ENCODE results near the gene BTRC. TPM values are rescaled to one million over a fixed set of nuclear protein-coding genes. Genes with fewer than 3 reads are reported as not detected.

BTRC gene
- total and polyA plus RNA-seq, 2 donors from 2014 or later = 6.7 to 18.0 TPM

GRCh38 chr10:101580486-101581399, 226.8 kb downstream of the BTRC start:
- no peak overlapping the region for H3K27ac ChIP-seq (ENCODE audit: low read depth in 2 of 2, low read length in 2 of 2)
- no peak for TF ChIP-seq CTCF (IDR thresholded peaks at IDR 0.05; ENCODE audit: borderline replicate concordance, extremely low read depth, insufficient read depth)
- H3K4me1 ChIP-seq (ENCODE audit: control insufficient read depth in 2 of 3, insufficient read depth in 2 of 3, low read depth in 1 of 3, low read length in 3 of 3) = no peaks in the 10 kb centered on the region
- H3K9me3 ChIP-seq (ENCODE audit: control insufficient read depth in 2 of 3, insufficient read depth in 1 of 3, low read length in 3 of 3) = no peaks in the 10 kb centered on the region
- H3K4me3 ChIP-seq (ENCODE audit: low read length in 3 of 3) = no peak overlapping the region
- peaks cover 0 to 16% (median 2%) of the 10 kb centered on the region in 3 donors for H3K36me3 ChIP-seq (ENCODE audit: control insufficient read depth in 2 of 3, insufficient read depth in 3 of 3, low read length in 3 of 3)
- H3K9ac ChIP-seq (ENCODE audit: low read length in 3 of 3) = no peak overlapping the region
- FAIRE-seq (no peak), DNase-seq (peak in 1 of 5 donors; percentile 23)
- intact Hi-C loops (cut with DNase I) = no loop called here
- H3K27me3 ChIP-seq (ENCODE audit: control insufficient read depth, insufficient read depth, low read length) = no peaks in the 10 kb centered on the region

GRCh38 chr10:101585841-101586240, 231.9 kb downstream of the BTRC start:
- no peak overlapping the region for H3K9ac ChIP-seq (ENCODE audit: low read length in 3 of 3)
- no peak overlapping the region for H3K27ac ChIP-seq (ENCODE audit: low read depth in 2 of 2, low read length in 2 of 2)
- peaks cover 0 to 9% (median 2%) of the 10 kb centered on the region in 3 donors for H3K36me3 ChIP-seq (ENCODE audit: control insufficient read depth in 2 of 3, insufficient read depth in 3 of 3, low read length in 3 of 3)
- intact Hi-C loops (cut with DNase I) = no loop called here
- no peaks in the 10 kb centered on the region for H3K9me3 ChIP-seq (ENCODE audit: control insufficient read depth in 2 of 3, insufficient read depth in 1 of 3, low read length in 3 of 3)
- no peak for TF ChIP-seq CTCF (IDR thresholded peaks at IDR 0.05; ENCODE audit: borderline replicate concordance, extremely low read depth, insufficient read depth)
- FAIRE-seq (no peak), DNase-seq (peak in 1 of 5 donors; percentile 57)
- H3K4me1 ChIP-seq (ENCODE audit: control insufficient read depth in 2 of 3, insufficient read depth in 2 of 3, low read depth in 1 of 3, low read length in 3 of 3) = peaks cover 2 to 12% (median 8%) of the 10 kb centered on the region in 3 donors
- no peak overlapping the region for H3K4me3 ChIP-seq (ENCODE audit: low read length in 3 of 3)
- H3K27me3 ChIP-seq (ENCODE audit: control insufficient read depth, insufficient read depth, low read length) = no peaks in the 10 kb centered on the region

- peak within 1 kb of the TSS in 1 of 2 donors; percentile 29 for H3K27ac ChIP-seq (ENCODE audit: low read depth in 2 of 2, low read length in 2 of 2)
- intact Hi-C loops (cut with DNase I) = no loop called here
- peaks cover 0 to 3% (median 0%) of the 10 kb centered on the region in 3 donors for H3K36me3 ChIP-seq (ENCODE audit: control insufficient read depth in 2 of 3, insufficient read depth in 3 of 3, low read length in 3 of 3)
- peak; percentile 97 to 98 (median 98) for DNase-seq
- peaks cover 2 to 12% (median 8%) of the 10 kb centered on the region in 3 donors for H3K4me1 ChIP-seq (ENCODE audit: control insufficient read depth in 2 of 3, insufficient read depth in 2 of 3, low read depth in 1 of 3, low read length in 3 of 3)
- peak; percentile 30 for FAIRE-seq
- no peaks in the 10 kb centered on the region for H3K9me3 ChIP-seq (ENCODE audit: control insufficient read depth in 2 of 3, insufficient read depth in 1 of 3, low read length in 3 of 3)
- peak within 1 kb of the TSS; percentile 77 to 92 (median 80) for H3K9ac ChIP-seq (ENCODE audit: low read length in 3 of 3)
- TF ChIP-seq CTCF (IDR thresholded peaks at IDR 0.05; ENCODE audit: borderline replicate concordance, extremely low read depth, insufficient read depth) = no peak
- peak within 1 kb of the TSS; percentile 87 to 100 (median 97) for H3K4me3 ChIP-seq (ENCODE audit: low read length in 3 of 3)
- no peaks in the 10 kb centered on the region for H3K27me3 ChIP-seq (ENCODE audit: control insufficient read depth, insufficient read depth, low read length)
Measured at GRCh38 chr10:101587725-101588653, 234.0 kb downstream of the BTRC start, which contains the start of the genes DPCD and POLL. Gene DPCD (plus strand): TSS chr10:101588321. CDS start chr10:101588337, 16 bp downstream. Gene POLL (minus strand): TSS chr10:101588257. CDS start chr10:101587360, 897 bp downstream.

Data from kidney (tissue), 14 donors.